ENCODE measurements around the gene TAF13. TPM values are rescaled to one million over a fixed set of nuclear protein-coding genes. Genes with fewer than 3 reads are reported as not detected.

The TAF13 gene
- total RNA-seq, 1 experiment from 2014 or later: 27.3 TPM

- Histone ChIP-seq H3K9ac (ENCODE audit: low read length) (no peak overlapping the region), H3K4me2 (ENCODE audit: low read length) (no peak overlapping the region), H2AFZ (ENCODE audit: low read depth, low read length, poor library complexity, severe bottlenecking) (no peak overlapping the region), H3K9me3 (ENCODE audit: control insufficient read depth in 1 of 2, insufficient read depth in 1 of 2, low read depth in 1 of 2, low read length in 2 of 2) (no peaks in the 10 kb centered on the region), H3K4me3 (replicated peaks in 1 of 2; ENCODE audit: low read depth in 1 of 2, low read length in 2 of 2) (no peak overlapping the region), H3K27me3 (ENCODE audit: insufficient read depth, low read length) (no peaks in the 10 kb centered on the region), H3K9me2 (ENCODE audit: insufficient read depth) (no peaks in the 10 kb centered on the region), H3K4me1 (ENCODE audit: control insufficient read depth in 1 of 2, insufficient read depth in 2 of 2, low read length in 2 of 2) (peaks cover 3 to 11% of the 10 kb centered on the region in 2 experiments; a peak in 3 of 4 replicates), H3K79me2 (ENCODE audit: insufficient read depth, low read length) (no peaks in the 10 kb centered on the region), H3K27ac (ENCODE audit: low read depth, low read length) (no peak overlapping the region), H4K20me1 (ENCODE audit: insufficient read depth) (no peaks in the 10 kb centered on the region), H3K36me3 (ENCODE audit: control insufficient read depth in 1 of 2, insufficient read depth in 2 of 2, low read length in 2 of 2) (no peaks in the 10 kb centered on the region)
- TF ChIP-seq EZH2 (IDR thresholded peaks at IDR 0.05) (no peak), TCF7L2 (IDR thresholded peaks at IDR 0.05; ENCODE audit: borderline replicate concordance, extremely low read depth, insufficient read depth, insufficient read length) (no peak), ATF3 (IDR thresholded peaks at IDR 0.05) (no peak), EZH2phosphoT487 (IDR thresholded peaks at IDR 0.05; ENCODE audit: borderline replicate concordance) (no peak), ELF1 (IDR thresholded peaks at IDR 0.05; ENCODE audit: borderline replicate concordance, low read depth) (no peak), JUND (IDR thresholded peaks at IDR 0.05) (no peak), MAX (IDR thresholded peaks at IDR 0.05) (no peak), SRF (IDR thresholded peaks at IDR 0.05; ENCODE audit: low read depth) (no peak), CBX3 (IDR thresholded peaks at IDR 0.05; ENCODE audit: low read depth) (no peak), FOSL1 (IDR thresholded peaks at IDR 0.05; ENCODE audit: low read depth) (no peak), ZBTB33 (IDR thresholded peaks at IDR 0.05; ENCODE audit: extremely low read depth, insufficient replicate concordance, low read length) (no peak), POLR2AphosphoS5 (IDR thresholded peaks at IDR 0.05; ENCODE audit: low read depth, low read length) (no peak), YY1 (IDR thresholded peaks at IDR 0.05; ENCODE audit: extremely low read depth, insufficient replicate concordance, low read depth, low read length) (no peak), SIN3A (IDR thresholded peaks at IDR 0.05; ENCODE audit: low read depth) (no peak), EGR1 (IDR thresholded peaks at IDR 0.05; ENCODE audit: low read depth) (no peak)
- intact Hi-C loops (cut with micrococcal nuclease): no loop called here
- CTCF ChIA-PET: interaction anchor here (1.8 kb wide), 1 partner anchor 16 kb away, joined by 4 read pairs; no protein-coding TSS in a partner anchor
- RAD21 ChIA-PET (ENCODE audit: low non-redundant PET in 1 of 2, low total read pairs in 2 of 2, uncharacterized antibody in 2 of 2, unreplicated experiment in 2 of 2): no interaction called here
- no TSS peak for BruUV-seq (replicated peaks)
- DNase-seq (ENCODE audit: low read depth, low spot score) (no peak), ATAC-seq (no peak)
- POLR2A ChIA-PET: no interaction called here
Observed at GRCh38 chr1:109116286-109116685, 40.5 kb upstream of the TAF13 start.
